Osteoblast (primary cell): ENCODE data around the gene COL18A1. TPM values are rescaled to one million over a fixed set of nuclear protein-coding genes. Genes with fewer than 3 reads are reported as not detected.

Experiments used
- DNase-seq: peaks from one replicate; pipeline ENCODE4 v3.0.0; 2011; ENCODE audit warnings: low spot score, mixed read lengths; ENCODE audit not compliant: insufficient read length; ENCODE audit errors: missing footprints
- H2AFZ ChIP-seq: 2 replicates; pipeline ENCODE4 v1.6.0; 2011; ENCODE audit warnings: mild to moderate bottlenecking, low read length
- H3K27ac ChIP-seq: 2 replicates; pipeline ENCODE4 v1.5.1; 2011; ENCODE audit warnings: mild to moderate bottlenecking, low read depth, low read length, moderate library complexity
- H3K27me3 ChIP-seq: 2 replicates; pipeline ENCODE4 v1.6.0; 2012; ENCODE audit warnings: mild to moderate bottlenecking, control low read depth, inconsistent platforms, low read length, moderate library complexity; ENCODE audit not compliant: insufficient read depth
- H3K36me3 ChIP-seq: 2 replicates; pipeline ENCODE4 v1.5.1; 2011; ENCODE audit warnings: mild to moderate bottlenecking, low read length, control low read depth, moderate library complexity; ENCODE audit not compliant: insufficient read depth
- H3K4me1 ChIP-seq: 2 replicates; pipeline ENCODE4 v1.5.1; 2011; ENCODE audit warnings: mild to moderate bottlenecking, low read length, control low read depth, moderate library complexity; ENCODE audit not compliant: insufficient read depth
- H3K4me2 ChIP-seq: 2 replicates; pipeline ENCODE4 v1.6.0; 2011; ENCODE audit warnings: mild to moderate bottlenecking, low read length; ENCODE audit not compliant: insufficient read depth
- H3K4me3 ChIP-seq: fragments of 200-600 bp; sonication (generic); 3 replicates; pipeline ENCODE4 v1.5.1; 2012; ENCODE audit warnings: mild to moderate bottlenecking, low read length, inconsistent platforms; ENCODE audit not compliant: insufficient read depth
- H3K79me2 ChIP-seq: 2 replicates; pipeline ENCODE4 v1.6.0; 2012; ENCODE audit warnings: mild to moderate bottlenecking, low read length, control low read depth, inconsistent platforms; ENCODE audit not compliant: insufficient read depth
- H3K9me3 ChIP-seq: 2 replicates; pipeline ENCODE4 v1.5.1; 2011; ENCODE audit warnings: low read depth, low read length, control low read depth
- H4K20me1 ChIP-seq: 2 replicates; pipeline ENCODE4 v1.6.0; 2012; ENCODE audit warnings: mild to moderate bottlenecking, low read length, control low read depth; ENCODE audit not compliant: insufficient read depth
- total RNA-seq: library from RNA; depleted of rRNA; stranded (reverse); fragments of >200 nt; gene quantifications from 2 replicates; pipeline ENCODE4 v1.2.3, GENCODE V29; 2012
- TF ChIP-seq, protein P1 (sequence below): IDR thresholded peaks from 2 replicates; pipeline ENCODE4 v1.5.1; 2011; ENCODE audit warnings: mild to moderate bottlenecking, low read depth, low read length, moderate library complexity; ENCODE audit errors: extremely low read depth

Gene COL18A1
- total RNA-seq, 1 donor: 8.3 TPM

DNA sequence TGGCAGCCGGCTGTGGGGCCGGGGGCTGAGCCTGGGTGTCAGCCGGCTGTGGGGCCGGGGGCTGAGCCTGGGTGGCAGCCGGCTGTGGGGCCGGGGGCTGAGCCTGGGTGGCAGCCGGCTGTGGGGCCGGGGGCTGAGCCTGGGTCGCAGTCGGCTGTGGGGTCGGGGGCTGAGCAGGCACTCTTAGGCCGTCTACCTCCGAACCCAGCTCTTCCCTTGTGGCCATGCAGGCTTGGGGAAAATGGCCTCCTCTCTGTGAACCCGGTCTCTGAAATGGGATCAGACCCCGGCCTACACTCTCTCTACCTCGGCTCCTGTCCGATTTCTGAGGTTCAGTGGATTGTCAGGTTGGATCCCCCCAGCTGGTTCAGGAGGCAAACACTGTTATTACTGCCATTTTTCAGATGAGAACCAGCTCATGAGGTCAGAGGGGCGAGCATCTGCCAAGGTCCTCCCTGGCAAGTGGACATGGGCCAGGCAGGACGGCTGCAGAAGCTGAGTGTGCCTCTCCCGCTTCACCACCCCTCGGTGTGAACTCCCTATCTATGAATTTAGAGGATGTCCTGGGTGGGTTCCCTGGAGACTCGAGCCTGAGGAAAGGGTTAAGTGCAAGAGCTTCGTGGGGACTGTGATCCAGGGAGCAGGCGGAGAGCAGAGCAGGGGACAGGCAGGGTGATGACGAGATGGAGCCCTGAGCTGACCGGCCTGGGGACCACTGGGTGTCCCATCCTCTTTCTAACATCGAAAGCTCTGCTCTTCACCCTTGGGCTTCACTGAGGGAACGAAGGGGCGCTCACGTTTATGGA is 10.9 kb upstream of the COL18A1 start:
- DNase-seq: no peak
- Histone ChIP-seq H3K36me3 (no peaks in the 10 kb centered on the region), H3K79me2 (no peaks in the 10 kb centered on the region), H3K27ac (no peak overlapping the region), H3K4me3 (no peak overlapping the region), H3K4me2 (no peak overlapping the region), H2AFZ (no peak overlapping the region), H3K9me3 (no peaks in the 10 kb centered on the region), H3K27me3 (peaks cover 35% of the 10 kb centered on the region), H3K4me1 (no peaks in the 10 kb centered on the region), H4K20me1 (no peaks in the 10 kb centered on the region)
- TF ChIP-seq, protein P1, sequence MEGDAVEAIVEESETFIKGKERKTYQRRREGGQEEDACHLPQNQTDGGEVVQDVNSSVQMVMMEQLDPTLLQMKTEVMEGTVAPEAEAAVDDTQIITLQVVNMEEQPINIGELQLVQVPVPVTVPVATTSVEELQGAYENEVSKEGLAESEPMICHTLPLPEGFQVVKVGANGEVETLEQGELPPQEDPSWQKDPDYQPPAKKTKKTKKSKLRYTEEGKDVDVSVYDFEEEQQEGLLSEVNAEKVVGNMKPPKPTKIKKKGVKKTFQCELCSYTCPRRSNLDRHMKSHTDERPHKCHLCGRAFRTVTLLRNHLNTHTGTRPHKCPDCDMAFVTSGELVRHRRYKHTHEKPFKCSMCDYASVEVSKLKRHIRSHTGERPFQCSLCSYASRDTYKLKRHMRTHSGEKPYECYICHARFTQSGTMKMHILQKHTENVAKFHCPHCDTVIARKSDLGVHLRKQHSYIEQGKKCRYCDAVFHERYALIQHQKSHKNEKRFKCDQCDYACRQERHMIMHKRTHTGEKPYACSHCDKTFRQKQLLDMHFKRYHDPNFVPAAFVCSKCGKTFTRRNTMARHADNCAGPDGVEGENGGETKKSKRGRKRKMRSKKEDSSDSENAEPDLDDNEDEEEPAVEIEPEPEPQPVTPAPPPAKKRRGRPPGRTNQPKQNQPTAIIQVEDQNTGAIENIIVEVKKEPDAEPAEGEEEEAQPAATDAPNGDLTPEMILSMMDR: no peak

DNA sequence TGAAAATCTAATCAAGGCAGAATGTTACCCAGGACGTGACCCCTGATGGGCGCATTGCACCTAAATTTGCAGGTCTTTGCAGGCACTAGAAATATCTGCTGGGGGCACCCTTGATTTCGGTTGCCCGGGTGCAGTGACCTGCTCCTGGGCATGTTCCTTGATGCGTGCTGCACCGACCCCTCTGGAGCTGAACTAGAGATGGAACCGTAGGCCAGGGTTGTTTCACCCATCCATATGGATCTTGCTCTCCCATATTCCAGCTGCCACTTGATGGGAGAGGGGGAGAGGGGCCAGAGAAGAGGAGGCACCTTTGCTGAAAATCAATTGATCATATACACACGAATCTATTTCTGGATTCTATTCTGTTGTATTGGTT is 8.4 kb upstream of the COL18A1 start:
- H3K9me3 ChIP-seq: no peaks in the 10 kb centered on the region
- H3K27ac ChIP-seq: no peak overlapping the region
- DNase-seq: no peak
- no peak overlapping the region for H2AFZ ChIP-seq
- H3K4me1 ChIP-seq: no peaks in the 10 kb centered on the region
- H3K79me2 ChIP-seq: no peaks in the 10 kb centered on the region
- H3K4me3 ChIP-seq: no peak overlapping the region
- no peaks in the 10 kb centered on the region for H4K20me1 ChIP-seq
- TF ChIP-seq, protein P1: no peak
- H3K4me2 ChIP-seq: no peak overlapping the region
- no peaks in the 10 kb centered on the region for H3K36me3 ChIP-seq
- H3K27me3 ChIP-seq: peaks cover 40% of the 10 kb centered on the region

DNA sequence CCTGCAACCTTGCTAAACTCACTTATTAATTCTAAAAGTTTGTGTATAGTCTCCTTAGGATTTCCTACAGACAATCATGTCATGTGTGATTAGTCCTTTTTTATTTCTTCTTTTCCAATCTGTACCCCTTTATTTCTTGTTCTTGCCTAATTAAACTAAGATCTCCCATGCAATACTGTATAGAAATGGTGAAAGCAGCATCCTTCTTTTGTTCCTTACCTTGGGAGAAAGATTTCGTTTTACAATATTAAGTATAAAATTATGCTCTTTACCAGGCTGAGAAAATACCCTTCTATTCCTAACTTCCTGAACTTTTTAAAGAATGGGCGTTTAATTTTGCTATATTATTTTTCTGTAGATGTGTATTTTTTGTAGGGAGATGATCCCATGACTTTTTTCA is 7.6 kb upstream of the COL18A1 start:
- TF ChIP-seq, protein P1: no peak
- no peak overlapping the region for H3K27ac ChIP-seq

DNA sequence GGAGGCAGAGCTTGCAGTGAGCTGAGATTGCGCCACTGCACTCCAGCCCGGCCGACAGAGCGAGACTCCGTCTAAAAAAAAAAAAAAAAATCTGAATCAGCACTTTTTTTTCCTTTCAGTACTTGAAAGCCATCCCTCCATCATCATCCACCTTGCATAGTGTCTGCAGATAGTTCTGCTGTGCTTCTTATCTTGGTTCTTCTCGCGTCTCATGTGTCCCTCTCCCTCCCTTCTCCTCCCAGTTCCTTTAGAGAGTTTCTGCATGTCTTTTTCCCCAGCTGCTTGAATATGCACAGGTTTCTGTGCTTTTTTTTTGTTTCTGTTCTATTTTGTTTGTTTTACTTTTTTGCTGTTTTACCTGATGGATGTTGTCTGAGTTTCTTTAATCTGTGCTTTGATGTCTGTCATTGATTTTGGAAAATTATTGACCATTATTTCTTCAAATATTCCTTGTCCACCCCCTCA is 3.9 kb upstream of the COL18A1 start:
- H2AFZ ChIP-seq: no peak overlapping the region
- H3K4me2 ChIP-seq: no peak overlapping the region
- H3K9me3 ChIP-seq: peaks cover 2% of the 10 kb centered on the region
- H3K79me2 ChIP-seq: no peaks in the 10 kb centered on the region
- peaks cover 47% of the 10 kb centered on the region for H3K27me3 ChIP-seq
- H3K27ac ChIP-seq: no peak overlapping the region
- no peak for DNase-seq
- no peaks in the 10 kb centered on the region for H3K4me1 ChIP-seq
- no peak overlapping the region for H3K4me3 ChIP-seq
- no peaks in the 10 kb centered on the region for H3K36me3 ChIP-seq
- TF ChIP-seq, protein P1: no peak
- H4K20me1 ChIP-seq: no peaks in the 10 kb centered on the region

More for the DNA sequence above, 7.6 kb upstream of the COL18A1 start:
- no peaks in the 10 kb centered on the region for H4K20me1 ChIP-seq
- peaks cover 2% of the 10 kb centered on the region for H3K9me3 ChIP-seq
- H3K79me2 ChIP-seq: no peaks in the 10 kb centered on the region
- H3K4me2 ChIP-seq: no peak overlapping the region
- DNase-seq: no peak
- peaks cover 42% of the 10 kb centered on the region for H3K27me3 ChIP-seq
- H3K36me3 ChIP-seq: no peaks in the 10 kb centered on the region
- H2AFZ ChIP-seq: no peak overlapping the region
- H3K4me1 ChIP-seq: no peaks in the 10 kb centered on the region
- H3K4me3 ChIP-seq: no peak overlapping the region
